ENCODE results near the gene TOR1A. TPM values are rescaled to one million over a fixed set of nuclear protein-coding genes. Genes with fewer than 3 reads are reported as not detected.

Gene TOR1A
- total RNA-seq, 1 experiment from 2014 or later, result 24.4 TPM

GRCh38 chr9:129806061-129806460 is 17.9 kb downstream of the TOR1A start:
- Histone ChIP-seq H3K27me3 (ENCODE audit: insufficient read depth, low read length) (no peaks in the 10 kb centered on the region), H3K27ac (ENCODE audit: low read depth, low read length) (no peak overlapping the region), H3K4me1 (ENCODE audit: control insufficient read depth in 1 of 2, insufficient read depth in 2 of 2, low read length in 2 of 2) (peaks cover 4 to 8% of the 10 kb centered on the region in 2 experiments; a peak in 3 of 4 replicates), H4K20me1 (ENCODE audit: insufficient read depth) (no peaks in the 10 kb centered on the region), H3K9me2 (ENCODE audit: insufficient read depth) (no peaks in the 10 kb centered on the region), H3K79me2 (ENCODE audit: insufficient read depth, low read length) (peaks cover 17% of the 10 kb centered on the region; the same call in 1 of the 2 replicates), H3K4me3 (replicated peaks in 1 of 2; ENCODE audit: low read depth in 1 of 2, low read length in 2 of 2) (no peak overlapping the region), H3K36me3 (ENCODE audit: control insufficient read depth in 1 of 2, insufficient read depth in 2 of 2, low read length in 2 of 2) (peaks cover 6 to 10% of the 10 kb centered on the region in 2 experiments; a peak in 3 of 4 replicates), H2AFZ (ENCODE audit: low read depth, low read length, poor library complexity, severe bottlenecking) (no peak overlapping the region), H3K9ac (ENCODE audit: low read length) (no peak overlapping the region), H3K4me2 (ENCODE audit: low read length) (no peak overlapping the region), H3K9me3 (ENCODE audit: control insufficient read depth in 1 of 2, insufficient read depth in 1 of 2, low read depth in 1 of 2, low read length in 2 of 2) (no peaks in the 10 kb centered on the region)
- intact Hi-C loops (cut with micrococcal nuclease), result no loop called here
- ATAC-seq (no peak), DNase-seq (ENCODE audit: low read depth, low spot score) (no peak)
- RAD21 ChIA-PET (ENCODE audit: low non-redundant PET in 1 of 2, low total read pairs in 2 of 2, uncharacterized antibody in 2 of 2, unreplicated experiment in 2 of 2), result no interaction called here
- CTCF ChIA-PET, result no interaction called here
- POLR2A ChIA-PET, result no interaction called here
- no TSS peak for BruUV-seq (replicated peaks)
- TF ChIP-seq ATF3 (IDR thresholded peaks at IDR 0.05) (no peak), SRF (IDR thresholded peaks at IDR 0.05; ENCODE audit: low read depth) (no peak), REST (IDR thresholded peaks at IDR 0.05; ENCODE audit: low read depth) (no peak), CBX3 (IDR thresholded peaks at IDR 0.05; ENCODE audit: low read depth) (no peak), TCF7L2 (IDR thresholded peaks at IDR 0.05; ENCODE audit: borderline replicate concordance, extremely low read depth, insufficient read depth, insufficient read length) (no peak), SP1 (IDR thresholded peaks at IDR 0.05; ENCODE audit: low read depth) (no peak), FOSL1 (IDR thresholded peaks at IDR 0.05; ENCODE audit: low read depth) (no peak), POLR2AphosphoS5 (IDR thresholded peaks at IDR 0.05; ENCODE audit: low read depth, low read length) (no peak), EZH2phosphoT487 (IDR thresholded peaks at IDR 0.05; ENCODE audit: borderline replicate concordance) (no peak), EZH2 (IDR thresholded peaks at IDR 0.05) (no peak)
